Activated effector memory CD4-positive, alpha-beta T cell treated with anti-CD3 and anti-CD28 coated beads, Interleukin-2, amount 50 U/mL, for 16 hours (primary cell): ENCODE data around the gene NFKBIZ.

Experiments
- DNase-seq: peaks from one replicate; pipeline ENCODE4 v3.0.0-alpha.2; 2020

NFKBIZ gene

GRCh38 chr3:101848754-101849713, at the start of gene NFKBIZ:
NFKBIZ (plus strand) TSS chr3:101849514; CDS start chr3:101849629, 115 bp downstream.
- DNase-seq: peak; percentile 97

- DNase-seq: no peak
Observed at GRCh38 chr3:101801174-101801573, 48.1 kb upstream of the NFKBIZ start.

GRCh38 chr3:101802179-101802578, 47.1 kb upstream of the NFKBIZ start:
- DNase-seq: no peak

- DNase-seq: peak; percentile 68
Observed at GRCh38 chr3:101803173-101803782, 46.0 kb upstream of the NFKBIZ start.

GRCh38 chr3:101803939-101804338, 45.4 kb upstream of the NFKBIZ start:
- DNase-seq: no peak

- DNase-seq: no peak
Observed at GRCh38 chr3:101806491-101806890, 42.8 kb upstream of the NFKBIZ start.

- DNase-seq: no peak
Observed at GRCh38 chr3:101807888-101808287, 41.4 kb upstream of the NFKBIZ start.

GRCh38 chr3:101809178-101810021, 39.9 kb upstream of the NFKBIZ start:
- DNase-seq: no peak

- DNase-seq: no peak
Observed at GRCh38 chr3:101810022-101810418, 39.3 kb upstream of the NFKBIZ start.

- no peak for DNase-seq
Observed at GRCh38 chr3:101811875-101812274, 37.4 kb upstream of the NFKBIZ start.

- no peak for DNase-seq
Observed at GRCh38 chr3:101812895-101813294, 36.4 kb upstream of the NFKBIZ start.

GRCh38 chr3:101813817-101814440, 35.4 kb upstream of the NFKBIZ start:
- DNase-seq: no peak

- DNase-seq: no peak
Observed at GRCh38 chr3:101814835-101815234, 34.5 kb upstream of the NFKBIZ start.

- DNase-seq: no peak
Observed at GRCh38 chr3:101816215-101817149, 32.8 kb upstream of the NFKBIZ start.

GRCh38 chr3:101817992-101818391, 31.3 kb upstream of the NFKBIZ start:
- no peak for DNase-seq

- DNase-seq: no peak
Observed at GRCh38 chr3:101819649-101820206, 29.6 kb upstream of the NFKBIZ start.

- DNase-seq: no peak
Observed at GRCh38 chr3:101821503-101821902, 27.8 kb upstream of the NFKBIZ start.

GRCh38 chr3:101823525-101823924, 25.8 kb upstream of the NFKBIZ start:
- DNase-seq: no peak

- DNase-seq: no peak
Observed at GRCh38 chr3:101824702-101825101, 24.6 kb upstream of the NFKBIZ start.

GRCh38 chr3:101825904-101826445, 23.3 kb upstream of the NFKBIZ start:
- DNase-seq: no peak
